Hematopoietic multipotent progenitor cell treated with erythropoietin and hydrocortisone succinate and interleukin-3 and kit ligand, for 4 days (in vitro differentiated cells): Measurements from ENCODE around the gene PTPRD.
A peak's percentile ranks its signal among the peaks of the same experiment; 100 is the strongest.

ENCODE experiments used
- DNase-seq: peaks from one replicate; pipeline ENCODE4 v3.0.0-alpha.2; 2015

Gene PTPRD

DNA sequence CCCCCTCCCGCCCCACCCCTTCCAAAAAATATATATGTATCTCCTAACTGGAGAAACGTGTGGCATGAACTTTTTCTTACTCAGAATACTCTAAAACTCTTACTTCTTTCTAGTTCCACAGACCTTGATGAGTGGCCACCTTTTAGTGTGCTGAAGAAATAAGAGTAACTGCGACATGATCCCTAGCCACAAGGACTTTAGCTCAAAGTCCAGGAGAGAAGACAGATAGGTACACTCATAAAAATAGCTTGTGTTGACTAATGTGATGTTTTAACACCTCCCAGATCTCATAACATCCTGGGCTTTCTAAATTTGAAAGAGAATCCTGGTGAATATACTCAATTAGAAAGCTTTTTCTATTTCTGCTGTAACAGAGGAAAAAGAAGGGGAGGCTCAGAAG is 1808.2 kb downstream of the PTPRD start:
- no peak for DNase-seq

DNA sequence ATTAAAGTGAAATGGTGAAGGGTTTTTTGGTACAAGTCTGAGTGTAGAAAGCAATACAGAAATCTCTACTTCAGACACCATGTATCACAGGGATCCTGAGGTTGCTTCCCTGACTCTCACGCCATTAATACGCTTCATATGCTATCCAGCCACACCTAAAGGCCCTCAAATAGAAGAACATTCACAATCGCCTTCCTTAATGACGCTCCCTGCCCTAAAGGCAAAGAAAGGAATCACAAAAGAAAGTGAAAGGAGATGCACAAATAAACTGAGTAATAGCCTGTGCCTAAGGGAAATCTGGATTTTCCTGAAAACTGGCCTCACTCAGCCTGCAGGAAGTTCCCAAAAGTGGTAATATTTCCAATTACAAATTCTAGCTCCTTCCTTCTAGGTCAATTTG is 1810.6 kb downstream of the PTPRD start:
- DNase-seq, result no peak

DNA sequence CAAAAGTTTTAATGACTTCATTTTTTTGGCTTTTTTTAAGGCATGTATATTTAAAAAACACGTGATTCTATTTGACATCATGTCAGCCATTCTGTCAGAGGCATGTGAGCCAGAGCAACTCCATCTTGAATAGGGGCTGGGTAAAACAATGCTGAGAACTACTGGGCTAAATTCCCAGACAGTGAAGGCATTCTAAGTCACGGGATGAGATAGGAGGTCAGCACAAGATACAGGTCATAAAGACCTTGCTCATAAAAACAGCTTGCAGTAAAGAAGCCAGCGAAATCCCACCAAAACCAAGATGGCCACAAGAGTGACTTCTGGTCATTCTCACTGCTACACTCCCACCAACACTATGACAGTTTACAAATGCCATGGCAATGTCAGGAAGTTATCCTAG is 1812.6 kb downstream of the PTPRD start:
- DNase-seq, result no peak

DNA sequence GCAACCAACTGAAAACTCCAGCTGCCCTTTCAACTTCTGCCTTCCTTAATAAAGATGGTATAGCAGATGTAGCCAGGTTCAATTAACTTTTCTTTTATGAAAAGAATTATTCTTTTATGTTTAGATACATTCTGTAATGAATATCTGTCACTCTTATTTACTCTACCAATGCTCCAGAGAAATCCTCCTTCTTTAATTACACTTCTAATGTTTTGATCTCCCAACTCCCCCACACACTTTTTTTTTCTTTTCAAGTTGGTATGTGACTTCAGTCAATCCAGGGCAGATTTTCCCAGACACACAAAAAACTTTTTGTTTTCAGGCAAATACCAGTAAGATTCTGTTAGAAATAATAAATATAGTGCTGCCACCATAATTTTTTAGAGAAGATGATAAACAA is 1813.2 kb downstream of the PTPRD start:
- no peak for DNase-seq

DNA sequence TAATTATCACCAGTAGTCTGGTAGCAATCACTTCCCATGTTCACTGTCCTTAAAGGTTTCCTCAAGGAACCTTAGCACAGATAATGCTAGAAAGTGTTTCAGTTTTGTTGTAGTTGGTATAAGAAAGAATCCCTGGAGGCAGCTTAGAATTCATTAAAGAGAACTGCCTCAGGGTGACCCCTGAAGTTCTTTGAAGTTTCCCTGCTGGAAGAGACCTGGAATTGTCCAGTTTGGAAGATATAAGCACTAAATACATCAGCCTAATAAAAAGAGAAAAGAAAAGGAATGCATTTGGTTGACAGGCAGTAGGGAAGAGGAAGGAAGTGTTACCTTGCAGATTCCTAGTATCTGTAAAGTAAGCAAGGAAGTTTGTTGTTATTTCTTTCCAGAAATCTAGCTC is 1813.6 kb downstream of the PTPRD start:
- DNase-seq, result no peak

DNA sequence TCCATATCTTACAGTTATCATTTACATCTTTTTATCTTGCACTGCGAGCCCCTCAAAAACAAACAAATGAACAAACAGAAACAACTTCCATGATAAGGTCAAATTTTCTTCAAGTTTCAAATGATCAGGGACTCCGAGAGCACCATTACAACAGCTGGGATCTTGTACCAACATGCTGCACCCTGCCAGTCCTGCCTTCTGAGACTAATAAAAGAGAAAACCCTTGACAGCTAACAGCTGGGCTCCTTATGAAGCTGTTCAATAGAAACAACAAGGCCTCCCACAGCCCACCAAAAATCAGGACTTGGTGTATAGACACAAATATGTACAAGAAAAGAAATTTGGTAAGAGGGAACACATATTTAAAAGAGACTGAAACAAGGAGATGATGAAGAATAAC is 1828.0 kb downstream of the PTPRD start:
- no peak for DNase-seq

DNA sequence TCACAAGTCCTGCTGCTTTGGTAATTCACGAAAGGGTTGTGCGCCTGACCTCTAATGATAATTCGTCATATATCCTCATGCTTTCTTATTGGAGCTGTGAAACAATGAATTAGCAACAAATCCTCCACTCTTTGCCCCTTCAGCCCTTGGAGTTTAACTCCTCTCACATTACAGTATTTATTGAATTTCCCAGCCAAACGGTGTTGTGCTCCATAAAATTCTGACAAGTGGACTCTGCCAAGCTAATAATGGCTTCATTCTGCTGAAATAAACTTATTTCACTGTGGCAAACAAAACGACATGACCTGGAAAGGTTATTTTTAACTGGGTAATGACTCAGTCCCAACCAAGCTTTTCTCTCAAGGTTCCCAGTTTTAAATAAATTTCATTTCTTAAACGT is 1828.9 kb downstream of the PTPRD start:
- DNase-seq, result no peak

DNA sequence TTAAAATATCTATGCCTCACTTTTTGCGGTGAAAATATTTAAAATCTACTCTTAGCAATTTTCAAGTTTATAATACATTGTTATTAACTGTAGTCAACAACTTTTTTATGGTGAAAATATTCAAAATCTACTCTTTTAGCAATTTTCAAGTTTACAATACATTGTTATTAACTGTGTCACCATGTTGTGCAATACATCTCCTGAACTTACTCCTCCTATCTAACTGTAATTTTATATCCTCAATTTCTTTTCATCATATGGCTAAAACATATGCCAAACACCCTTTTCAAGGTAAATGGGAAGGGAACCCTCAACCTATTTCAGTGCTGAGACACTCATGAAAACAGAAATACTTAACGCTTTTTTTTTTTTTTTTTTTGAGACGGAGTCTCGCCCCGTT is 1830.6 kb downstream of the PTPRD start:
- no peak for DNase-seq

DNA sequence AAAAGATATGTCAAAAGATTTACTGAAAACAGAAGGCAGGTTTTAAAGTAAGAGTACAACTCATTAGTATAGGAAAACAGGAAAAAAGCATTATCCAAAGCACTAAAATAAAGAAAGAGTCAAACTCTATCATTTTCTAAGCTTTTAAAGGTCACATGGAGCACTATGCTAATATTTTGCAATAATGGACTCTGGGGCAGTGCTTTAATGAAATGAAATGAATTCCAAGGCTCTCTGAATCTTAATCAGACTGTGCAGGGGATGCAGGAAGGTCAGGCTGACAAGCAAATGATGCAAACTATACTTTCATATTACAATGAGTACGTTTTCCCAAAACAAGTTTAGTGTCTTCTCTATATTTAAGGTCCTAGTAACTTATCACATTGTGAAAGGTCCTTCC is 1831.3 kb downstream of the PTPRD start:
- no peak for DNase-seq

DNA sequence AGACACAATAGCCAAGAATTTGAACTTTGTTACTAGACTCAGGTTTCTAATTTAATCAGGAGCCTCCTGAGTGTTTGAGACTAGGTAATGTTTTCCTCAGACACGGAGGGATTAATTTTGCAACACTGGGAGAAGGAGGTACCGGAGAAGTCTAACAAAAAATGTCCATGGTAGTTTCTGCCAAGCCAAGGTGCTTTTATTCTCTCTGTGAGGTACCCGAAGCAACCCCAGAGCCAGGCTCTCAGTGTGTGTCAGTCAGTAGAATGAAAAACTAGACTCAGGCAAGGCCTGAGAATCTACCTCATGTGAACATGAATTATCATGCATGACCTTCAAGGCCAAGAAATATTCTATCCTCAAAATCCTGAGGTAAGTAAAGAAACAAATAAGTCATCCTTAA is 1832.4 kb downstream of the PTPRD start:
- no peak for DNase-seq

DNA sequence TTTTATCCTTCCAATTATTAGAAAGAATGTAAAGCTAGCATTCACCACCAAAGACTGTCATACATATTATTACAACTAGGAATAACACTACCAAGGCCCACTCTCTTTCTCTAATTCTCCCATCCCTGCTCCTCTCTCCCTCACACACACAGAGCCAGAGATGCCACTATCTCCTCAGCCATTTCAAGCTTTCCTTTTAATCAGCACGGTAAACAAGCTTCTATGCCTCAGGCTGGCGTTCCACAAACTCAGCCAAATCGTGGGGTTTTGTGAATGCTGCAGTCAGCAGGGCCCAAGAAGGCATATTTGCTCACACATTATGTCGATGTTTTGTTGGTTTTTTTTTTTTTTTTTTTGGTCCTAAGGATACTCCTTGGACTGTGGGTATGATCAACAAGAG is 1833.3 kb downstream of the PTPRD start:
- no peak for DNase-seq

DNA sequence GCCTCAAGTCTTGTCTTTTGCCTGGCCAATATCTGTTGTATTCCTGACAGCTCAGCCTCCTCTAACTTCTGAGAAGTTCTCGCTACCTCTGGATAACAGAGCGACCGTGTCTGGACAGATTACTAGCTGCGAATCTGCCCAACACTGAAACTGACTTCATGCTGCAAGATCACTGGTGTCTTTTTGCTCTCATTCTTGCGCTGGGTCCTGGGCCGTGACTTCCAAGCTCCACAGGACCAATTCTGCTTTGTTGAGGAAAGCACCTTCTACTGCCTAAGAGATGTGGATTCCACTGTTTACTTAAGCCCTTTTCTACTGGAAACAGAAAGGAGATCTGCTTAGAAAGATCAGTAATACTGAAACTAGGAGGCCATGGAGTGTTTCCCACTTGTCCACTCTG is 1834.4 kb downstream of the PTPRD start:
- no peak for DNase-seq

DNA sequence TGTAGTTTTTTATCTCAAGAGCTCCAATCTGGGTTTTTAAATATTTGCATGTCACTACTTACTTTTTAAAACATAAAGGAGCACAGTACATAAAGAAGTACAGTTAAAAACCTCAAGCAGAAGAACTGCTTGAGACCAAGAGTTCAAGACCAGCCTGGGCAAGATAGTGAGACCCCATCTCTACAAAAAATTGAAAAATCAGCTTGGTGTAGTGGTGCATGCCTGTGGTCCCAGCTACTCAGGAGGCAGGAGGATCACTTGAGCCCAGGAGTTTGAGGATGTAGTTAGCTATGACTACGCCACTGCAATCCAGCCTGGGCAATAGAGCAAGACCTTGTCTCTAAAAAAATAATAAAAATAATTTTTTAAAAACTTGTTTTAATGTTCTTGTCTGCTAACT is 1840.5 kb downstream of the PTPRD start:
- DNase-seq, result no peak

DNA sequence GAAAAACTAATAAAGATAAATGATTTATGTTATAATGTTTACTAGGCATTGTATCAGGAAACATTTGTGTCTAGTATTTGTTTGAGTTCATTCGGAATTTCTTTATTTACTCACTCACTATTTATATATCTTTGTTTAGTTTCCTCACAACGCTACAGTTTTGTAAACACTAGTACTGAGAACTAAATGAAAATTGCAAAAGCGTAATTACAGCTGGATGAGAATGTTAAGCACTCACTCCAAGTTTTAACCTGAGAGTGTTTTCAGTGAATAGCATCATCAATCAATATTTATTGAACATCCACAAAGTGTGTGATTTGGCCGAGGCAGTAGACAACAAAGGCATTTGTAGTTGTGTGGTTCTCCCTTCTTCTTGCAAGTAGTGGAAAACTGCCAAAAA is 1843.6 kb downstream of the PTPRD start:
- DNase-seq, result no peak

DNA sequence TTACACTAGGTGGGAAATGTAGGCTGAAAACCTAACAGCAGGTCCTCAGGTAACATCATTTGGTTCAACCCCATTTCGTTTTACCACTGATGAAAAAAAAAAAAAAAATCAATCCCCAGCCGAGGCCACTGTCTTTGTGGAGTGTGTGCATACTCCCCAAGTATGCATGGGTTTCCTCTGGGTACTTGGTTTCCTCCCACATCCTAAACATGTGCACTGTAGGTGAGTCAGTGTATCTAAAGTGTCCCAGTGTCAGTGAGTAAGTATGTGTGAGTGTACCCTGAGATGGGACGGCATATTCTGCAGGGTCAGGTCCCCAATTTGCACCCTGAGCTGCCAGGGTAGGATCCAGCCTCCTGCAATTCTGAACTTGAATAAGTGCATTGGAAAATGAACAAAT is 1846.7 kb downstream of the PTPRD start:
- no peak for DNase-seq

DNA sequence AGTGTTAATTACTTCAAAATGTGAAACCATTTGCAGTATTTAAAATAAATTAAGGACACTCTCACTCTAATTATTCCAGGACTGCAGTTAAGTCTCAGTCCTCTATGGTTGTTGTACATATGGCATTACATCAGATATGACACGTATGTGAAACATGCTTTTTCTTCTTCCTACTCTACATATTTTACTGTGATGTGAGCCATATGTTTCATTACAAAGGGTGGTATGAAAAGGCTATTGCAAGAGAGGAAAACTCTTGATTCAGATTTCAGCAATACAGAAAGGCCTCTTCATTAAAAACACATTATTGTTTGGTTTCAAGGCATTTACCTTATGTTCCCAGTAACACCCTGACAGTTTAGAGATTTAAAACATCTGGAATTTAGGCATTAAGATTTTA is 1848.8 kb downstream of the PTPRD start:
- no peak for DNase-seq

DNA sequence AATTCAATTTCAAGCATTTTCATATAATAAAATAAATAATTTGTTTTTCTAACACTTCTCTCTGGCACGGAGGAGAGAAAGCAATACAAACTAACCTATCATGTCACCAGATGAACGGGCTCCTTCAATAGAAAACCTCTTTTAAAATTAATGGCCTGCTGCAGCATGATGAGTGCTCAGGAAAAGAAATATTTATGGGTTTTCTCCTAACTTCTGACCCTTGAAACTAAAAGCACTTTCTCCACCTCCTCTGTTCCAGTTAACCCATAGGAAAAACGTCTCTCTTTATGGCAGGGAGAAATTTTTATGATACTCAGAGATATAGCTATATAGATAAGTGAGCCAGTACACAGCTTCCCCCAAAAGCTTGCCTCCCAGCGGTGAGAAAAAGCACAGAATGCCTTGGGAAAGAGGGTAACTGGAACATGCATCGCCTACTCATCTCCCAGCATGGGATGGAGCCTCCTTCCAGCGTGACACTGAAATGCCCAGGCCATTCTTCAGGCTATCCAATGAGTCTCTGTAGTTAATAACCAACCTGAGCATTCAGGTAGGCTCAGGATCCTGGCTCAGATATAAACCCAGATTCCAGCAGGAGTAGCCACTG is 1850.2 kb downstream of the PTPRD start:
- no peak for DNase-seq

DNA sequence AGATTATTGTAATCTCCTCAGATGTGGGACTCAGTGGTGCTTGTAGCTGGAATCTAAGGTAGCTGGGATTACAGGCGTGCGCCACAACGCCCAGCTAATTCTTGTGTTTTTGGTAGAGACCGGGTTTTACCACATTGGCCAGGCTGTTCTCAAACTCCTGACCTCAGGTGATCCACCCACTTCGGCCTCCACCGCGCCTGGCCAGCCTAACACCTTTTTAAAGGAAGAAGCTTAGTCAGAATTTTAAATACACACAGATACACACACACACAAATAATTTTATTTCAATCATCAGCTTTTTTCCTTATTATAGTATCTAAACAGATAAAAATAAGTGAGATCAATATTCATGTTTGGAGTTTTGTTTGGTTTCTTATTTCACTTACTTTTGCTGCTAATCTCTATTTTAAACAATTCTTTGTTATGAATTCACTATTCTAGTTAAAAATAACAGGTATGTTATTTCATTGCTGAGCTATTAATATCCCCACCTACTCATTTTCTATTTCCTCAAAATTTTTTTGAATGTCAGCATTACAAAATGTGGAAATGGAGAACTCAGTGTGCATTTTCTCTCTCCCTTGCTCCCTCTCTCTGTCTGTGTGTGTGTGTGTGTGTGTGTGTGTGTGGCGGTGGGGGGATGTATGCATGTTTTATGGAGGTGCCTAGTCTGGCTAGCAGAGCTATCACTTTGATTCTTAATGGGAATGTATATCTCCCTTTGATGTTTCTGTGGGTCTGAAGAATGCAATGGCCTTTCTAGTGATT is 1852.6 kb downstream of the PTPRD start:
- peak; percentile 19 for DNase-seq

DNA sequence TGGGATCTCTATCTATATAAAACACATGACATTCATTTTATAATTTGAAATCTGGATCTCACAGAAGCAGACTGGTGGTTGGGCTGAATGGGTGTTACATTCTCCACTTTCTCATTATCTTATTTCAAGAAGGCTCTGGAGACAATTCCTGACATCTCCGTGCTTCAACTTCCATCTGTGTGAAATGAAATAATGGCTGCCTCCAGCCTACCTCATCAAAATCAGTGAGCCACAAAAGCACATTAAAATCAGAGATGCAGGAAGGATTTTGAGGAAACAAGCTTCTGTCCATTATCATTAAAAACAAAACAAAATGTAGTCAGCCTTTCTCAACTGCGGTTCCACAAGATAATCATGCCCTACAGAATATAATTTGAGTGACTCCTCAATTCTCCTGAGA is 1854.9 kb downstream of the PTPRD start:
- DNase-seq, result no peak

DNA sequence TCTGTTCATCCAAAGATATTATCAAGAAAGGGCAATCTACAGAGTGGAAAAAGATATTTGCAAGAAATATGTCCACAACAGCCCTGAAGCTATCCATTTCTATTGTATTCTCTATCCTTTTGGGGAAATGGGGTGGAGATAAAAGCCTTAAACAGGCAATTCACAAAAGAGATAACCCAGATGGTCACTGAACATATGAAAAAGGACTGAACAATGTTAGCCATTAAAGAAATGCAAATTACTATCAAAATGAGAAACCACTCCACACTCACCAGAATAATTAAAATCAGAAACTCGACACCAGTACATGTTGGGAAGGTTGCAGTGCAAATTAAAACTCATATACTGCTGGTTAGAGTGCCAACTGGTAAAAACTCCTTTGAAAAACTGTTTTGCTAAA is 1858.1 kb downstream of the PTPRD start:
- DNase-seq, result no peak

DNA sequence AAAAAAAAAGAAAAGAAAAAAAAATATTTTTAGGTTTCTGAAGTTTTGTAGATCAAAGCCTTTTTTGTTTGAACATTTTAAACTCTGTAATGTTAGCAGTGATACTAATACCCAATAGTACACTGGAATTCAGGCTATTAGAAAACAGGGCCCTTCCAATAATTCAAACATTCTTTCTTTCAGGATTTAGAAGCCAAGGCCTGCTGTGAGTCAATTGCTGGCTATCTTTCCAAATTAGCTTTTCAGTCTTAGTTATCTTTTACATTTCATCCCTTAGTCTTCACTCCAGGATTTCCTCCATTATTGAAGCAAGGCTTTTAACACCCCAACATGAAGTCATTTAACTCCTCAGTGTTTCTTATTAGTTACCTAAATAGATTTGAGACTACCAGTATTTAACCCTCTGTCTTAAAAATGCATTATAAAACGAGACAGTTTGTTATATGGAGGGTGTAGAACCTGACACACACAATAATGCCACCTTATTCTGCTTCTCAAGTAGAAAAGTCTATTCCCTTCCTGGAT is 1861.3 kb downstream of the PTPRD start:
- DNase-seq, result no peak

DNA sequence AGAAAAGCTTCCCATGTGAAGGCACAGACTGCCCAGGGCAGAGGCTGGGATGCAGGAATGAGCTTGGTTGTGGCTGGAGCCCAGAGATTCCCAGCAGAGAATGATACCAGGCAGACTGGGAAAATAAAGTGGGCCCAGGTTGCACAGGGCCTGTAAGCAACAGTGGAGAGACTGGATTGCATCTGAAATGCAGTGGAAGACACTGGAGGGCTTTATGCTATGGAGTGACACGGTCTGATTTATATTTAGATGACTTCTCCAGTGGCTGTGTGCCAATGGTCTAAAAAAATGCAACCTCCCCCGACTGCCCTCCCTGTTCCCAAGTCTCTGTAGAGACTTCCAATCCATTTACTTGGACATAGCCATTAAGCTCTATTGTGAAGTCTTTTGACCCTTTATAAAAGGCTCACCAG is 1862.2 kb downstream of the PTPRD start:
- DNase-seq, result no peak

DNA sequence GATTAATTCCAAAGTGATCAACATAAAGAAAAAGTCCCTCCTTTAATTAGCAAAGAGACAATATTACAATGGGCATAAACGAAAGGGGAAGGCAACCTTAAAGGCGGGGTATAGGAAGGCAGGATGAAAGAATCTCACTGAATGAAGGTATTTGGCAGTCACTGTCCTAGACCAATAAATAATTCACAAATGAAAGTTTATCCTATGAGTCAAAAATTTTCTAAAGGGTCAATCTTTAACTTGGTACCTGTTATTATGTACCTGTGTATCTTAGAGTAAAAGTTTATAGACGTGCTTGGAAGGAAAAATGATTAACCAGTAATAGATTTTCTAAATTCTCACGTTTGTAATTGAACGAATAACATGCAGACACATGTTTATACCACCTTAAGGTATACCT is 1867.5 kb downstream of the PTPRD start:
- DNase-seq, result no peak

DNA sequence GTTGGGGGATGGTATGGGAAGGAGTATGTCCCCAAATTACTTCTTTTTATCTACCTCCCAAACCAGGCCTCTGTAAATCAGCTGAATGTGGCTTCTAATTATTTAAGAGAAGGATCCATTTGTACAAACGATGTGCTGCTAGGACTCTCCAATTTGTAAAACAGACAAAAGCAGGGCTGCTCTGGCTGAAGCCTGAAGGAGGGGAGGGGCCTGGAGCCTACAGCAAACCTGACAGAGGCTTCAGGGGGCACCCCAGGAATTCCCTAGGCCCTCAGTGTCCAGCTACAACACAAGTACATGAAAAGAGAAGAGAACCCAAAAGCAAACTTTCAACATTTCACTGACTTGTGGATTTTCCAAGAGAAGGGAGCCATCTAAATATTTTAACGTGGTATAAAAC is 1873.9 kb downstream of the PTPRD start:
- no peak for DNase-seq

DNA sequence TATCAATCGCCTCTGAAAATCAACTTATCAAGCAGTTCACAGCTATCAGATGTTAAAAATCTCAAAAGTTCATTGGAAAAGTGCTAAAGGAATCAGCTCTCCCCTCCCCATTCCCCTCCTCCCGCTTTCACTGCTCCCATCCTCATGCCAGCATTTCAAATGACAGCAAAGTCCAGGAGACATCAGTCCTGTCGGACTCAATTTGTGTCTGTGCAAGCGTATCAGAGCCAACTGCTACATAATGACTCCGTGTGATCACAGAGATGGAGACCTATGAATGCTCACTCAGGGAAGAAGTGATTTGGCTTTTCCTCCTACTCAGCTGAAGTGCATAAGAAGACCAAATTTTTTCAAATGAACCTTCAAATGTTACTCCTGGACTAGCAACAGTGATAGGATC is 1876.0 kb downstream of the PTPRD start:
- DNase-seq, result no peak
